ENCODE results near the gene KCNMA1.

The KCNMA1 gene

DNA sequence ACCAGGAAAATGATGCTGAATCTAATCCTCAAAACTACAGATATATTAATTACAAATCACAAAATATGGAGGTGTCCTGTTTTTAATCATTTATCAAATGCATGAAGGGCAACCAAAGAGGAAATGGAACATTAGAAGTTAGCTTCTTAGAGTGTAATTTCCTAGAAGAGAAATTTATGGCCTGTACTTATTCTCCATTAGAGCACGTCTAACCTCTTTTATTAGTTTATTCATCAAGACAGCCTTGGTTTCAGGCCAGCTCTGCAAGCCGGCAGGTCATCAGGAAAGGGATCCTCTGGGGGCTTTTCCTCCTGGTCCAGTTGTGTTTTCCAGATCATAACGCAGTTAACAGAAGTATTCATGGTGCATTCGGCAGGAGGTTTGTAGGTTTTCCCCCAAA is 517.6 kb downstream of the KCNMA1 start:
- H3K4me3 ChIP-seq (ENCODE audit: low read depth, low read length): no peak overlapping the region
- TF ChIP-seq CTCF (IDR thresholded peaks at IDR 0.05; ENCODE audit: low read depth, low read length): no peak
- no peak for TF ChIP-seq MYC (IDR thresholded peaks at IDR 0.05; ENCODE audit: low read depth, low read length)
- TF ChIP-seq MAX (IDR thresholded peaks at IDR 0.05; ENCODE audit: low read depth, low read length): no peak
- no peak for TF ChIP-seq POLR2A (IDR thresholded peaks at IDR 0.05; ENCODE audit: extremely low read depth, insufficient read length)
- no peak for DNase-seq (ENCODE audit: low read depth)

DNA sequence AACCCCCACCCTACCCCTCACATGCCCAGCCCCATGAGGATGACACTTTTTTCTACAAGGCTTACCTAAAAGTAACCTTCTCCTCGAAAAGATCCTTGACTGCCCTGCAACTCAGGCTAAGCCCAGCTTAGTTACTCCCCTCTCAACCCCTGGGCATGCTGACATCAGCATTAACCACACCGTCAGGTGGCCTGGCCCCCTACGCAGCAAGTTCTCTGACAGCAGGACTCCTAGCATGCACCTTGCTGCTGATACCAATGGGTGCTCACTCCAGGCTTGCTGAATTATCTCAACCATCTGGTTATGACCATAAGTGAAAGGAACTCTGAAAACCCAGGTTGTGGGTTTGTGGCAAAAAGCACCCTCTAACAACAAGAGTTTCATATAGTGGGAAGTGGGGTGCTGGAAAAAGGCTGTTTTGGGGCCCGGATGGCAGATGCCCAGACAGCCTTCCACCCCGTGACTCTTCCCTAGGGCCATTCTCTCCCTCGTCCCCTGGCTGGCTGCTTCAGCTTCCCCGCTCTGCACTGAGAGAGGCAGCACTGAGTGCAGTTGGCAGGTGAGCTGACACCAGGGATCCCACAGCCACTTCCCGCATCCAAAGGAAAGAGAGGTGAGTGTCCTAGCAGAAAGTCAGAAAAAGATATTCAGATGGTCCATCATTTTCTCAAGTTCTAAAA is 518.9 kb downstream of the KCNMA1 start:
- no peak overlapping the region for H3K4me3 ChIP-seq (ENCODE audit: low read depth, low read length)
- no peak for DNase-seq (ENCODE audit: low read depth)
- TF ChIP-seq MYC (IDR thresholded peaks at IDR 0.05; ENCODE audit: low read depth, low read length) (no peak), CTCF (IDR thresholded peaks at IDR 0.05; ENCODE audit: low read depth, low read length) (no peak), MAX (IDR thresholded peaks at IDR 0.05; ENCODE audit: low read depth, low read length) (no peak), POLR2A (IDR thresholded peaks at IDR 0.05; ENCODE audit: extremely low read depth, insufficient read length) (no peak)

GRCh38 chr10:77117501-77117900 is 520.1 kb downstream of the KCNMA1 start:
- no peak overlapping the region for H3K4me3 ChIP-seq (ENCODE audit: low read depth, low read length)
- no peak for DNase-seq (ENCODE audit: low read depth)
- TF ChIP-seq POLR2A (IDR thresholded peaks at IDR 0.05; ENCODE audit: extremely low read depth, insufficient read length) (no peak), MAX (IDR thresholded peaks at IDR 0.05; ENCODE audit: low read depth, low read length) (no peak), MYC (IDR thresholded peaks at IDR 0.05; ENCODE audit: low read depth, low read length) (no peak), CTCF (IDR thresholded peaks at IDR 0.05; ENCODE audit: low read depth, low read length) (no peak)

- DNase-seq (ENCODE audit: low read depth): no peak
- TF ChIP-seq MAX (IDR thresholded peaks at IDR 0.05; ENCODE audit: low read depth, low read length) (no peak), CTCF (IDR thresholded peaks at IDR 0.05; ENCODE audit: low read depth, low read length) (no peak)
- no peak overlapping the region for H3K4me3 ChIP-seq (ENCODE audit: low read depth, low read length)
Measured at GRCh38 chr10:77116904-77117303, 520.7 kb downstream of the KCNMA1 start.

- no peak for DNase-seq (ENCODE audit: low read depth)
- no peak overlapping the region for H3K4me3 ChIP-seq (ENCODE audit: low read depth, low read length)
- TF ChIP-seq CTCF (IDR thresholded peaks at IDR 0.05; ENCODE audit: low read depth, low read length): no peak
- TF ChIP-seq MYC (IDR thresholded peaks at IDR 0.05; ENCODE audit: low read depth, low read length): no peak
- TF ChIP-seq POLR2A (IDR thresholded peaks at IDR 0.05; ENCODE audit: extremely low read depth, insufficient read length): no peak
- no peak for TF ChIP-seq MAX (IDR thresholded peaks at IDR 0.05; ENCODE audit: low read depth, low read length)
Measured at GRCh38 chr10:77114181-77114821, 523.3 kb downstream of the KCNMA1 start.

All from NB4 (cell line).